HEK293 (cell line): Measurements from ENCODE around the gene PRRT3.

ENCODE experiments used
- BCL11B ChIP-seq: fragments of 450-650 bp; formaldehyde crosslinking; IDR thresholded peaks from 2 replicates; pipeline ENCODE4 v1.5.1; 2016; ENCODE audit warnings: low read depth, missing biosample characterization, missing genetic modification characterization
- KLF7 ChIP-seq: fragments of 450-650 bp; formaldehyde crosslinking; IDR thresholded peaks from 2 replicates; pipeline ENCODE4 v1.5.1; 2016; ENCODE audit warnings: missing biosample characterization, missing genetic modification characterization, borderline replicate concordance
- KLF8 ChIP-seq: fragments of 450-650 bp; formaldehyde crosslinking; IDR thresholded peaks from 2 replicates; pipeline ENCODE4 v1.5.1; 2016; ENCODE audit warnings: missing biosample characterization, missing genetic modification characterization
- PRDM2 ChIP-seq: fragments of 450-650 bp; formaldehyde crosslinking; IDR thresholded peaks from 2 replicates; pipeline ENCODE4 v1.5.1; 2016; ENCODE audit warnings: missing biosample characterization, missing genetic modification characterization, borderline replicate concordance
- SCRT2 ChIP-seq: fragments of 450-650 bp; formaldehyde crosslinking; IDR thresholded peaks from 2 replicates; pipeline ENCODE4 v1.5.1; 2016; ENCODE audit warnings: missing biosample characterization, missing genetic modification characterization
- YY1 ChIP-seq: fragments of 450-650 bp; formaldehyde crosslinking; IDR thresholded peaks from 2 replicates; pipeline ENCODE4 v1.5.1; 2018; ENCODE audit warnings: missing biosample characterization, missing genetic modification characterization
- ZBTB20 ChIP-seq: fragments of 450-650 bp; formaldehyde crosslinking; IDR thresholded peaks from 2 replicates; pipeline ENCODE4 v1.5.1; 2016; ENCODE audit warnings: missing biosample characterization, missing genetic modification characterization
- ZBTB49 ChIP-seq: fragments of 450-650 bp; formaldehyde crosslinking; IDR thresholded peaks from 2 replicates; pipeline ENCODE4 v1.5.1; 2016; ENCODE audit warnings: missing biosample characterization, missing genetic modification characterization, low read depth
- ZFP37 ChIP-seq: fragments of 450-650 bp; formaldehyde crosslinking; IDR thresholded peaks from 2 replicates; pipeline ENCODE4 v1.5.1; 2016; ENCODE audit warnings: missing biosample characterization, missing genetic modification characterization
- ZNF133 ChIP-seq: fragments of 450-650 bp; formaldehyde crosslinking; IDR thresholded peaks from 2 replicates; pipeline ENCODE4 v1.5.1; 2016; ENCODE audit warnings: missing biosample characterization, missing genetic modification characterization
- ZNF24 ChIP-seq: fragments of 450-650 bp; formaldehyde crosslinking; IDR thresholded peaks from 2 replicates; pipeline ENCODE4 v1.5.1; 2016; ENCODE audit warnings: missing biosample characterization, missing genetic modification characterization
- ZNF266 ChIP-seq: fragments of 450-650 bp; formaldehyde crosslinking; IDR thresholded peaks from 2 replicates; pipeline ENCODE4 v1.5.1; 2016; ENCODE audit warnings: missing biosample characterization, missing genetic modification characterization, low read depth
- ZNF292 ChIP-seq: fragments of 450-650 bp; formaldehyde crosslinking; IDR thresholded peaks from 2 replicates; pipeline ENCODE4 v1.5.1; 2016; ENCODE audit warnings: low read depth, missing biosample characterization, missing genetic modification characterization, borderline replicate concordance
- ZNF354C ChIP-seq: fragments of 450-650 bp; formaldehyde crosslinking; IDR thresholded peaks from 2 replicates; pipeline ENCODE4 v1.5.1; 2016; ENCODE audit warnings: missing biosample characterization, missing genetic modification characterization, low read depth, borderline replicate concordance
- ZNF426 ChIP-seq: fragments of 450-650 bp; formaldehyde crosslinking; IDR thresholded peaks from 2 replicates; pipeline ENCODE4 v1.5.1; 2017; ENCODE audit warnings: missing biosample characterization, missing genetic modification characterization, mild to moderate bottlenecking, inconsistent platforms, moderate library complexity
- ZNF501 ChIP-seq: fragments of 450-650 bp; formaldehyde crosslinking; IDR thresholded peaks from 2 replicates; pipeline ENCODE4 v1.5.1; 2016; ENCODE audit warnings: missing biosample characterization, missing genetic modification characterization
- ZNF544 ChIP-seq: fragments of 450-650 bp; formaldehyde crosslinking; IDR thresholded peaks from 2 replicates; pipeline ENCODE4 v1.5.0; 2017; ENCODE audit warnings: missing biosample characterization, missing genetic modification characterization
- ZNF555 ChIP-seq: fragments of 450-650 bp; formaldehyde crosslinking; conservative IDR thresholded peaks from 2 replicates; pipeline ENCODE4 v1.5.1; 2017; ENCODE audit warnings: missing biosample characterization, mild to moderate bottlenecking, missing genetic modification characterization, inconsistent platforms
- ZNF571 ChIP-seq: fragments of 450-650 bp; formaldehyde crosslinking; IDR thresholded peaks from 2 replicates; pipeline ENCODE4 v1.5.0; 2017; ENCODE audit warnings: missing biosample characterization, missing genetic modification characterization
- ZNF692 ChIP-seq: fragments of 450-650 bp; formaldehyde crosslinking; IDR thresholded peaks from 2 replicates; pipeline ENCODE4 v1.5.1; 2016; ENCODE audit warnings: missing biosample characterization, missing genetic modification characterization
- TF ChIP-seq, protein P1 (sequence below): fragments of 450-650 bp; formaldehyde crosslinking; IDR thresholded peaks from 2 replicates; pipeline ENCODE4 v1.5.1; 2017; ENCODE audit warnings: missing biosample characterization, mild to moderate bottlenecking, missing genetic modification characterization, moderate library complexity
- TF ChIP-seq, protein P2 (sequence below): fragments of 450-650 bp; formaldehyde crosslinking; optimal IDR thresholded peaks from 2 replicates; pipeline ENCODE3; 2016; ENCODE audit warnings: missing biosample characterization, mild to moderate bottlenecking, missing genetic modification characterization
- TF ChIP-seq, protein P3 (sequence below): fragments of 450-650 bp; formaldehyde crosslinking; IDR thresholded peaks from 2 replicates; pipeline ENCODE4 v1.5.1; 2017; ENCODE audit warnings: missing biosample characterization, missing genetic modification characterization

The PRRT3 gene

GRCh38 chr3:9951962-9952805 is at the start of gene PRRT3 (continued):
- TF ChIP-seq ZBTB49 (tag by site-specific recombination) (no peak), ZNF292 (tag by site-specific recombination) (no peak), ZNF692 (tag by site-specific recombination) (0 out of 2 replicates have a peak, but pooled peaks have one; percentile 44), SCRT2 (no peak), YY1 (tag by site-specific recombination) (0 out of 2 replicates have a peak, but pooled peaks have one; percentile 13), ZNF571 (no peak), ZNF24 (peak; percentile 74; the same call in 1 of the 2 replicates), KLF8 (tag by site-specific recombination) (peak; percentile 79), PRDM2 (no peak), ZNF555 (tag by site-specific recombination) (no peak), BCL11B (tag by site-specific recombination) (0 out of 2 replicates have a peak, but pooled peaks have one; percentile 17), ZNF426 (no peak), ZBTB20 (no peak; the same call in 1 of the 2 replicates), ZNF133 (tag by site-specific recombination) (no peak), ZNF266 (tag by site-specific recombination) (no peak), ZFP37 (tag by site-specific recombination) (no peak), ZNF544 (tag by site-specific recombination) (no peak), KLF7 (tag by site-specific recombination) (no peak), ZNF501 (no peak), ZNF354C (no peak)
- TF ChIP-seq, protein P1, sequence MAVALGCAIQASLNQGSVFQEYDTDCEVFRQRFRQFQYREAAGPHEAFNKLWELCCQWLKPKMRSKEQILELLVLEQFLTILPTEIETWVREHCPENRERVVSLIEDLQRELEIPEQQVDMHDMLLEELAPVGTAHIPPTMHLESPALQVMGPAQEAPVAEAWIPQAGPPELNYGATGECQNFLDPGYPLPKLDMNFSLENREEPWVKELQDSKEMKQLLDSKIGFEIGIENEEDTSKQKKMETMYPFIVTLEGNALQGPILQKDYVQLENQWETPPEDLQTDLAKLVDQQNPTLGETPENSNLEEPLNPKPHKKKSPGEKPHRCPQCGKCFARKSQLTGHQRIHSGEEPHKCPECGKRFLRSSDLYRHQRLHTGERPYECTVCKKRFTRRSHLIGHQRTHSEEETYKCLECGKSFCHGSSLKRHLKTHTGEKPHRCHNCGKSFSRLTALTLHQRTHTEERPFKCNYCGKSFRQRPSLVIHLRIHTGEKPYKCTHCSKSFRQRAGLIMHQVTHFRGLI: 0 out of 2 replicates have a peak, but pooled peaks have one; percentile 21
- TF ChIP-seq, protein P2, sequence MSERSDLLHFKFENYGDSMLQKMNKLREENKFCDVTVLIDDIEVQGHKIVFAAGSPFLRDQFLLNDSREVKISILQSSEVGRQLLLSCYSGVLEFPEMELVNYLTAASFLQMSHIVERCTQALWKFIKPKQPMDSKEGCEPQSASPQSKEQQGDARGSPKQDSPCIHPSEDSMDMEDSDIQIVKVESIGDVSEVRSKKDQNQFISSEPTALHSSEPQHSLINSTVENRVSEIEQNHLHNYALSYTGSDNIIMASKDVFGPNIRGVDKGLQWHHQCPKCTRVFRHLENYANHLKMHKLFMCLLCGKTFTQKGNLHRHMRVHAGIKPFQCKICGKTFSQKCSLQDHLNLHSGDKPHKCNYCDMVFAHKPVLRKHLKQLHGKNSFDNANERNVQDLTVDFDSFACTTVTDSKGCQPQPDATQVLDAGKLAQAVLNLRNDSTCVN: peak; percentile 90
- TF ChIP-seq, protein P3, sequence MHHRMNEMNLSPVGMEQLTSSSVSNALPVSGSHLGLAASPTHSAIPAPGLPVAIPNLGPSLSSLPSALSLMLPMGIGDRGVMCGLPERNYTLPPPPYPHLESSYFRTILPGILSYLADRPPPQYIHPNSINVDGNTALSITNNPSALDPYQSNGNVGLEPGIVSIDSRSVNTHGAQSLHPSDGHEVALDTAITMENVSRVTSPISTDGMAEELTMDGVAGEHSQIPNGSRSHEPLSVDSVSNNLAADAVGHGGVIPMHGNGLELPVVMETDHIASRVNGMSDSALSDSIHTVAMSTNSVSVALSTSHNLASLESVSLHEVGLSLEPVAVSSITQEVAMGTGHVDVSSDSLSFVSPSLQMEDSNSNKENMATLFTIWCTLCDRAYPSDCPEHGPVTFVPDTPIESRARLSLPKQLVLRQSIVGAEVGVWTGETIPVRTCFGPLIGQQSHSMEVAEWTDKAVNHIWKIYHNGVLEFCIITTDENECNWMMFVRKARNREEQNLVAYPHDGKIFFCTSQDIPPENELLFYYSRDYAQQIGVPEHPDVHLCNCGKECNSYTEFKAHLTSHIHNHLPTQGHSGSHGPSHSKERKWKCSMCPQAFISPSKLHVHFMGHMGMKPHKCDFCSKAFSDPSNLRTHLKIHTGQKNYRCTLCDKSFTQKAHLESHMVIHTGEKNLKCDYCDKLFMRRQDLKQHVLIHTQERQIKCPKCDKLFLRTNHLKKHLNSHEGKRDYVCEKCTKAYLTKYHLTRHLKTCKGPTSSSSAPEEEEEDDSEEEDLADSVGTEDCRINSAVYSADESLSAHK (tag by site-specific recombination): no peak
